NAMALWA (cell line): ENCODE data around the gene CLPTM1L.
"Not testable (repeated sequence)": the region's sequence is repeated elsewhere in the genome, so short reads cannot be mapped to it uniquely, and the experiment has no call there.

ENCODE experiments used
- DNase-seq: peaks from one replicate; pipeline ENCODE4 v3.0.0-alpha.2; 2015; ENCODE audit warnings: low spot score

Gene CLPTM1L

GRCh38 chr5:1312993-1313833, 31.7 kb downstream of the CLPTM1L start:
- peak; percentile 85 for DNase-seq

- DNase-seq: no peak
Measured at GRCh38 chr5:1312206-1312605, 32.7 kb downstream of the CLPTM1L start.

GRCh38 chr5:1311439-1312055, 33.4 kb downstream of the CLPTM1L start:
- no peak for DNase-seq

- DNase-seq: no peak
Measured at GRCh38 chr5:1310118-1310517, 34.8 kb downstream of the CLPTM1L start.

- no peak for DNase-seq
Measured at GRCh38 chr5:1304033-1304432, 40.9 kb downstream of the CLPTM1L start.

GRCh38 chr5:1302258-1302657, 42.6 kb downstream of the CLPTM1L start:
- DNase-seq: no peak

- DNase-seq: no peak
Measured at GRCh38 chr5:1300581-1301083, 44.3 kb downstream of the CLPTM1L start.

GRCh38 chr5:1299961-1300360, 44.9 kb downstream of the CLPTM1L start:
- DNase-seq: no peak

GRCh38 chr5:1299511-1299850, 45.4 kb downstream of the CLPTM1L start:
- no peak for DNase-seq

GRCh38 chr5:1298723-1299510, 46.0 kb downstream of the CLPTM1L start:
- DNase-seq: no peak

GRCh38 chr5:1298067-1298551, 46.8 kb downstream of the CLPTM1L start:
- DNase-seq: no peak

GRCh38 chr5:1297243-1297642, 47.7 kb downstream of the CLPTM1L start:
- peak; percentile 82 for DNase-seq

GRCh38 chr5:1295650-1296037, 49.3 kb downstream of the CLPTM1L start:
- DNase-seq: no peak

GRCh38 chr5:1294835-1295649, 49.9 kb downstream of the CLPTM1L start, which contains the start of gene TERT:
TERT (minus strand) TSS chr5:1295068; CDS start chr5:1294989, 79 bp downstream.
- DNase-seq: peak; percentile 90

GRCh38 chr5:1294206-1294834, 50.6 kb downstream of the CLPTM1L start:
- DNase-seq: no peak

- DNase-seq: no peak
Measured at GRCh38 chr5:1293416-1294205, 51.3 kb downstream of the CLPTM1L start.

GRCh38 chr5:1292846-1293415, 52.0 kb downstream of the CLPTM1L start:
- no peak for DNase-seq

- no peak for DNase-seq
Measured at GRCh38 chr5:1292139-1292538, 52.8 kb downstream of the CLPTM1L start.

GRCh38 chr5:1291611-1292080, 53.3 kb downstream of the CLPTM1L start:
- no peak for DNase-seq

GRCh38 chr5:1290956-1291355, 53.9 kb downstream of the CLPTM1L start:
- not testable (repeated sequence) for DNase-seq
